HL-60 (cell line): ENCODE measurements around the gene DDX6.
"Not testable (repeated sequence)": the region's sequence is repeated elsewhere in the genome, so short reads cannot be mapped to it uniquely, and the experiment has no call there.

Experiments
- GABPA ChIP-seq: IDR thresholded peaks from 2 replicates; pipeline ENCODE4 v1.6.1; 2012; ENCODE audit warnings: low read depth
- POLR2AphosphoS5 ChIP-seq: IDR thresholded peaks from 2 replicates; pipeline ENCODE4 v1.6.1; 2012; ENCODE audit warnings: low read depth
- SPI1 ChIP-seq: IDR thresholded peaks from 2 replicates; pipeline ENCODE4 v1.6.1; 2012; ENCODE audit warnings: low read depth, mild to moderate bottlenecking, borderline replicate concordance
- TF ChIP-seq, protein P1 (sequence below): IDR thresholded peaks from one replicate; pipeline ENCODE4 v1.5.1; 2011; ENCODE audit warnings: low read length, control low read depth, inconsistent platforms; ENCODE audit not compliant: insufficient read depth
- TF ChIP-seq, protein P2 (sequence below): IDR thresholded peaks from 2 replicates; pipeline ENCODE4 v1.6.1; 2012; ENCODE audit warnings: low read depth; ENCODE audit not compliant: insufficient replicate concordance

DNA sequence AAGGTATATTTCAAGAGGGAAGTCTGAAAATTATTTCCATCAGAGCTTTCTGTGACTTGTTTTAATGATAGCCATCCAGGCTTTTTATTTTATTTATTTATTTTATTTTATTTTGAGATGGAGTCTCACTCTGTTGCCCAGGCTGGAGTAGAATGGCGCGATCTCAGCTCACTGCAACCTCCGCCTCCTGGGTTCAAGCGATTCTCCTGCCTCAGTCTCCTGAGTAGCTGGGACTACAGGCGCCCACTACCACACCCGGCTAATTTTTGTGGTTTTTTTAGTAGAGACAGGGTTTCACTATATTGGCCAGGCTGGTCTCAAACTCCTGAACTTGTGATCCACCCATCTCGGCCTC is 29.0 kb upstream of the DDX6 start:
- TF ChIP-seq, protein P1, sequence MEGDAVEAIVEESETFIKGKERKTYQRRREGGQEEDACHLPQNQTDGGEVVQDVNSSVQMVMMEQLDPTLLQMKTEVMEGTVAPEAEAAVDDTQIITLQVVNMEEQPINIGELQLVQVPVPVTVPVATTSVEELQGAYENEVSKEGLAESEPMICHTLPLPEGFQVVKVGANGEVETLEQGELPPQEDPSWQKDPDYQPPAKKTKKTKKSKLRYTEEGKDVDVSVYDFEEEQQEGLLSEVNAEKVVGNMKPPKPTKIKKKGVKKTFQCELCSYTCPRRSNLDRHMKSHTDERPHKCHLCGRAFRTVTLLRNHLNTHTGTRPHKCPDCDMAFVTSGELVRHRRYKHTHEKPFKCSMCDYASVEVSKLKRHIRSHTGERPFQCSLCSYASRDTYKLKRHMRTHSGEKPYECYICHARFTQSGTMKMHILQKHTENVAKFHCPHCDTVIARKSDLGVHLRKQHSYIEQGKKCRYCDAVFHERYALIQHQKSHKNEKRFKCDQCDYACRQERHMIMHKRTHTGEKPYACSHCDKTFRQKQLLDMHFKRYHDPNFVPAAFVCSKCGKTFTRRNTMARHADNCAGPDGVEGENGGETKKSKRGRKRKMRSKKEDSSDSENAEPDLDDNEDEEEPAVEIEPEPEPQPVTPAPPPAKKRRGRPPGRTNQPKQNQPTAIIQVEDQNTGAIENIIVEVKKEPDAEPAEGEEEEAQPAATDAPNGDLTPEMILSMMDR = not testable (repeated sequence)
- TF ChIP-seq, protein P2, sequence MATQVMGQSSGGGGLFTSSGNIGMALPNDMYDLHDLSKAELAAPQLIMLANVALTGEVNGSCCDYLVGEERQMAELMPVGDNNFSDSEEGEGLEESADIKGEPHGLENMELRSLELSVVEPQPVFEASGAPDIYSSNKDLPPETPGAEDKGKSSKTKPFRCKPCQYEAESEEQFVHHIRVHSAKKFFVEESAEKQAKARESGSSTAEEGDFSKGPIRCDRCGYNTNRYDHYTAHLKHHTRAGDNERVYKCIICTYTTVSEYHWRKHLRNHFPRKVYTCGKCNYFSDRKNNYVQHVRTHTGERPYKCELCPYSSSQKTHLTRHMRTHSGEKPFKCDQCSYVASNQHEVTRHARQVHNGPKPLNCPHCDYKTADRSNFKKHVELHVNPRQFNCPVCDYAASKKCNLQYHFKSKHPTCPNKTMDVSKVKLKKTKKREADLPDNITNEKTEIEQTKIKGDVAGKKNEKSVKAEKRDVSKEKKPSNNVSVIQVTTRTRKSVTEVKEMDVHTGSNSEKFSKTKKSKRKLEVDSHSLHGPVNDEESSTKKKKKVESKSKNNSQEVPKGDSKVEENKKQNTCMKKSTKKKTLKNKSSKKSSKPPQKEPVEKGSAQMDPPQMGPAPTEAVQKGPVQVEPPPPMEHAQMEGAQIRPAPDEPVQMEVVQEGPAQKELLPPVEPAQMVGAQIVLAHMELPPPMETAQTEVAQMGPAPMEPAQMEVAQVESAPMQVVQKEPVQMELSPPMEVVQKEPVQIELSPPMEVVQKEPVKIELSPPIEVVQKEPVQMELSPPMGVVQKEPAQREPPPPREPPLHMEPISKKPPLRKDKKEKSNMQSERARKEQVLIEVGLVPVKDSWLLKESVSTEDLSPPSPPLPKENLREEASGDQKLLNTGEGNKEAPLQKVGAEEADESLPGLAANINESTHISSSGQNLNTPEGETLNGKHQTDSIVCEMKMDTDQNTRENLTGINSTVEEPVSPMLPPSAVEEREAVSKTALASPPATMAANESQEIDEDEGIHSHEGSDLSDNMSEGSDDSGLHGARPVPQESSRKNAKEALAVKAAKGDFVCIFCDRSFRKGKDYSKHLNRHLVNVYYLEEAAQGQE = not testable (repeated sequence)
- TF ChIP-seq GABPA, POLR2AphosphoS5, SPI1: not testable (repeated sequence)
